ENCODE data around the gene ANXA6. TPM values are rescaled to one million over a fixed set of nuclear protein-coding genes. Genes with fewer than 3 reads are reported as not detected.

Gene ANXA6
- total RNA-seq, 3 donors from 2014 or later (not counting 1 experiment from before 2014, with no cell fraction given), result 504 to 629 (median 535) TPM

- Histone ChIP-seq H3K4me1 (ENCODE audit: control insufficient read depth, insufficient read depth, low read length) (no peaks in the 10 kb centered on the region), H3K27me3 (ENCODE audit: control insufficient read depth, insufficient read depth, low read length) (no peaks in the 10 kb centered on the region), H3K4me3 (ENCODE audit: low read length) (no peak overlapping the region), H3K9me3 (ENCODE audit: control insufficient read depth, insufficient read depth, low read length) (no peaks in the 10 kb centered on the region), H3K36me3 (ENCODE audit: control insufficient read depth, insufficient read depth, low read length) (peaks cover 99% of the 10 kb centered on the region), H3K27ac (ENCODE audit: low read length) (no peak overlapping the region)
- H3K36me3 Mint-ChIP-seq, result peaks cover 11% of the 10 kb centered on the region
- WGBS (ENCODE audit: insufficient coverage), result 98% methylated on average over 11 of the region's 11 CpGs
- no peak overlapping the region for H3K27ac Mint-ChIP-seq
- no peak overlapping the region for H3K4me3 Mint-ChIP-seq
- no peak for TF ChIP-seq CTCF (IDR thresholded peaks at IDR 0.05)
- no peak for ATAC-seq
- DNase-seq, result no peak
- peaks cover 12 to 14% of the 10 kb centered on the region in 2 donors for H3K4me1 Mint-ChIP-seq
- intact Hi-C loops (cut with micrococcal nuclease), result no loop called here
- no peaks in the 10 kb centered on the region for H3K27me3 Mint-ChIP-seq (ENCODE audit: low read depth in 2 of 2)
- H3K9me3 Mint-ChIP-seq, result no peaks in the 10 kb centered on the region
Observed at GRCh38 chr5:151107738-151108520, 49.6 kb downstream of the ANXA6 start.

DNA sequence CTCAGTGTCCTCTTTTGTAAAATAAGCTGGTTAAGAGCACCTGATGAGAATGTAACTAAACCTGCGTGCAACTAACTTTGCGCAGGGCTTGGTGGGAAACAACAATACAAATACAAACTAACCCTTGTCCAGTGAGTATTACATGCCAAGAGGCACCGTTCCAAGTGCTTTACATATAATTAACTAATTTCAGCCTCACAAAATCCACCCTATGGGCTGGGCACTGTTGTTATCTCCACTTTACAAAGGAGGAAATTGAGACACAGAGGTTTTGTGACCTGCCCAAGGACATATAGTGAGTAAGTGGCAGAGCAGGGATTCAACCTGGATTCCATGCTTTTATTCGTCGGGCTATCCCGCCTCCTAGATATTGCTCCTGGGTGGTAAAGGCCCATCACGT lies 50.5 kb downstream of the ANXA6 start:
- no peak overlapping the region for H3K4me3 Mint-ChIP-seq
- intact Hi-C loops (cut with micrococcal nuclease), result no loop called here
- DNase-seq (no peak), ATAC-seq (no peak)
- H3K27ac Mint-ChIP-seq, result peak overlapping the region; percentile 16 to 51
- no peaks in the 10 kb centered on the region for H3K27me3 Mint-ChIP-seq (ENCODE audit: low read depth in 2 of 2)
- peaks cover 12 to 14% of the 10 kb centered on the region in 2 donors for H3K4me1 Mint-ChIP-seq
- H3K36me3 ChIP-seq (ENCODE audit: control insufficient read depth, insufficient read depth, low read length), result peaks cover 96% of the 10 kb centered on the region
- TF ChIP-seq CTCF (IDR thresholded peaks at IDR 0.05), result no peak
- H3K36me3 Mint-ChIP-seq, result peaks cover 11% of the 10 kb centered on the region
- no peak overlapping the region for H3K27ac ChIP-seq (ENCODE audit: low read length)
- H3K9me3 ChIP-seq (ENCODE audit: control insufficient read depth, insufficient read depth, low read length), result no peaks in the 10 kb centered on the region
- no peaks in the 10 kb centered on the region for H3K4me1 ChIP-seq (ENCODE audit: control insufficient read depth, insufficient read depth, low read length)
- no peaks in the 10 kb centered on the region for H3K27me3 ChIP-seq (ENCODE audit: control insufficient read depth, insufficient read depth, low read length)
- H3K4me3 ChIP-seq (ENCODE audit: low read length), result no peak overlapping the region
- WGBS (ENCODE audit: insufficient coverage), result 97% methylated on average over 6 of the region's 7 CpGs
- no peaks in the 10 kb centered on the region for H3K9me3 Mint-ChIP-seq

DNA sequence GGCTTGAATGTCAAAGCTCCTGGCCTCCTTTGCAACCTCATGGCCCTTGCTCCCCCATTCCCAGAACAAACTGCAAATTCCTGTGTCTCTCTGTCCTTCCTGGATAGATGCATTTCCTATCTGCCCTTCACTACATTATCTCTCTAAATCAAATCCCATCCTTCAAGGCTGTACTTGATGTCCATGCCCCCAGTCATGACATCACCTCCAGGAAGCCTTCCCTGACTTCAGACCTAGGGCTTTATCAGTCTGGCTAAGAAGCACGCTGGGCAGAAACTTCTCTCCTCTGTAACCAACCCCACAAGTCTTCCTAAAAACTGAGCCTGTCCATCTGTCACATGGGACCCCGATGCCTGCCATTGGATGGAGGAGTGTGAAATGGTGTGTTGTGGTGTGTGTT lies 51.1 kb downstream of the ANXA6 start:
- intact Hi-C loops (cut with micrococcal nuclease), result no loop called here
- ATAC-seq, result no peak
- H3K27ac ChIP-seq (ENCODE audit: low read length), result no peak overlapping the region

More for the DNA sequence above, 51.1 kb downstream of the ANXA6 start:
- Histone ChIP-seq H3K36me3 (ENCODE audit: control insufficient read depth, insufficient read depth, low read length) (peaks cover 97% of the 10 kb centered on the region), H3K4me3 (ENCODE audit: low read length) (no peak overlapping the region), H3K4me1 (ENCODE audit: control insufficient read depth, insufficient read depth, low read length) (no peaks in the 10 kb centered on the region), H3K9me3 (ENCODE audit: control insufficient read depth, insufficient read depth, low read length) (no peaks in the 10 kb centered on the region), H3K27me3 (ENCODE audit: control insufficient read depth, insufficient read depth, low read length) (no peaks in the 10 kb centered on the region)
- H3K36me3 Mint-ChIP-seq, result peaks cover 11% of the 10 kb centered on the region
- H3K4me3 Mint-ChIP-seq, result no peak overlapping the region
- DNase-seq, result no peak
- TF ChIP-seq CTCF (IDR thresholded peaks at IDR 0.05), result no peak
- H3K27ac Mint-ChIP-seq, result peak overlapping the region; percentile 16 to 51
- no peaks in the 10 kb centered on the region for H3K9me3 Mint-ChIP-seq
- 100% methylated on average over 1 of the region's 2 CpGs for WGBS (ENCODE audit: insufficient coverage)
- peaks cover 17 to 20% of the 10 kb centered on the region in 2 donors for H3K4me1 Mint-ChIP-seq
- H3K27me3 Mint-ChIP-seq (ENCODE audit: low read depth in 2 of 2), result no peaks in the 10 kb centered on the region

Data from natural killer cell (primary cell).